SHP77 treated with DMSO at 0.1 percent for 48 hours (cell line): ENCODE data around the gene SMYD3.
"Not testable (repeated sequence)": the region's sequence is repeated elsewhere in the genome, so short reads cannot be mapped to it uniquely, and the experiment has no call there.

ENCODE experiments used
- DNase-seq: peaks from one replicate; lab custom pipeline; 2025; lab: John Stamatoyannopoulos, UW

Gene SMYD3

GRCh38 chr1:245803666-245804037, 703.4 kb downstream of the SMYD3 start:
- DNase-seq = no peak

GRCh38 chr1:245802941-245803665, 704.0 kb downstream of the SMYD3 start:
- no peak for DNase-seq

- no peak for DNase-seq
Observed at GRCh38 chr1:245800901-245801605, 706.0 kb downstream of the SMYD3 start.

GRCh38 chr1:245798349-245798711, 708.7 kb downstream of the SMYD3 start:
- DNase-seq = no peak

- peak; percentile 3 for DNase-seq
Observed at GRCh38 chr1:245797592-245798348, 709.3 kb downstream of the SMYD3 start.

- no peak for DNase-seq
Observed at GRCh38 chr1:245791410-245792312, 715.4 kb downstream of the SMYD3 start.

GRCh38 chr1:245790441-245790840, 716.6 kb downstream of the SMYD3 start:
- DNase-seq = no peak

- no peak for DNase-seq
Observed at GRCh38 chr1:245788886-245789285, 718.2 kb downstream of the SMYD3 start.

GRCh38 chr1:245788269-245788668, 718.8 kb downstream of the SMYD3 start:
- no peak for DNase-seq

GRCh38 chr1:245786948-245787347, 720.1 kb downstream of the SMYD3 start:
- DNase-seq = no peak

- no peak for DNase-seq
Observed at GRCh38 chr1:245779797-245780755, 727.0 kb downstream of the SMYD3 start.

- DNase-seq = no peak
Observed at GRCh38 chr1:245777752-245778151, 729.3 kb downstream of the SMYD3 start.

- DNase-seq = no peak
Observed at GRCh38 chr1:245776694-245777332, 730.3 kb downstream of the SMYD3 start.

GRCh38 chr1:245776139-245776538, 730.9 kb downstream of the SMYD3 start:
- no peak for DNase-seq

GRCh38 chr1:245774931-245775330, 732.1 kb downstream of the SMYD3 start:
- DNase-seq = not testable (repeated sequence)

- DNase-seq = no peak
Observed at GRCh38 chr1:245774196-245774595, 732.9 kb downstream of the SMYD3 start.

GRCh38 chr1:245773344-245773743, 733.7 kb downstream of the SMYD3 start:
- no peak for DNase-seq

- DNase-seq = no peak
Observed at GRCh38 chr1:245772739-245773138, 734.3 kb downstream of the SMYD3 start.

GRCh38 chr1:245772325-245772724, 734.8 kb downstream of the SMYD3 start:
- DNase-seq = no peak
